ENCODE data around the gene ELL.

Gene ELL

DNA sequence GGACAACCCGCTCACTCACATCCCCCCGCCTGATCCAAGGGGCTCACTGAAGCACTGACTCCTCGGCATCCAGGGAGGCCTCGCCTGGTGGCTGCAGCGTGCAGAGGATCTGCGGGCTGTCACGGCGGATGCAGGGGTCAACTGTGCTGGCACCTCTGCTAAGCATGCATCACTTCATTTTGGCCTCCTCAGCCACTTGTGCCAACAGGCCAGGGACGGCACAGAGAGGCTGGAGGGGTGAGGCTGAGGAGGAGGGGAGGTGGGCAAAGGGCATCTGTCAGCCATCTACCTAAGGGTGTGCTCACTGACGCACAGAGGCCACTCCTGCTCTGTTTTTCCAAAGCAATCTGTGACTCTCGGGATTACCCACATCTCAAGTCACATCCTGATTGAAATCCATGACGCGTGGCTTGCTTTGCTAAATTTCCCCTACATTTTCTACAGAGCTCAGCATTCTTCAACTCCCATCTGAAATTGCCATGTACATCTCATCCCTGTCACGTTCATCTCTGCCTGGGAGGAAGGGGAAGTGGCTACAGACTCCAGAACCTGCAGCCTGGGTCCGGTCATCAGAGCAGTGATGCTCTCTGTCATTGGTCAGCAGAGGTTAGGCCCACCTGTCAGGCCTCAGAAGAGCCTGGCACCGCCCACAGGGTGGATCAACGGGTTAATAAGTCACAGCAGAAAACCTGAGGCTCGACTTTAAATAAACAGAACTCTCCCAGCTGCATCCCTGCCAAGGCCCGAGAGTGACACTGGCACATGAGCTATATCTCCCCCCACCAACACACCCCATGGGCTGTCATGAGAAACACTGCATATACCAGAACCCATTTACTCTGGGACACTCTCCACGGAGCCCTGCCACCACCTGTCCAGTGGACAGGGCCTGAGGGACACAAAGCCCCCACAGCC is 17.6 kb downstream of the ELL start:
- DNase-seq = no peak

DNA sequence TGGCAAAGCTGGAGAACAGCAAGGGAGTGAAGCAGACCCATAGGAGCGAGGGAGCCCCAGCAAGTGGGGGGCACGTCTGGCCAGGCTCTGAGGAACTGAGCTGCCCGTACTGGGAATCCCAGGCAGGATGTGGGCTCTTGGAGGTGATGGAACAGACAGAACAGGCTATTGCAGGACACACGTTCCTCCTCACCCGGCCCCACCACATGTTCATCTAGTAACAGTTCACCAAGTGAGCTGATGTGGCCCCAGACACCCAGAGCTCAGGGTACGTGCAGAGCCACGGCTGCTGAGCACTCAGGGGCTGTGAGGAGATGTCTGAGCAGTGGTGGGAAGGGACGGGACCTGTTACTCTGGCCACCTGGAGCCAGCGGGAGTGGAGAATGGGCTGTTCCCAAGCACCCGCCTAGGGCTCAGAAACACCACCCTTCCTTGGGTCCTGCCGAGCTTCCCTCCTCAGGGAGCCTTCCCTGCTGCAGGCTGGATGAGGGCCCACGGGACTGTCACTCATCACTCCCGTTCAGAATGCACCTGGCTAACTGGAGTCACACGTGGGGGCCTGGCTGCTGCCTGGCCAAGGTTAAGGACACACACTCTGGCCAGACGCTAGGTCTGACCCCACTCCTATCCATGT is 18.4 kb downstream of the ELL start:
- DNase-seq = no peak

DNA sequence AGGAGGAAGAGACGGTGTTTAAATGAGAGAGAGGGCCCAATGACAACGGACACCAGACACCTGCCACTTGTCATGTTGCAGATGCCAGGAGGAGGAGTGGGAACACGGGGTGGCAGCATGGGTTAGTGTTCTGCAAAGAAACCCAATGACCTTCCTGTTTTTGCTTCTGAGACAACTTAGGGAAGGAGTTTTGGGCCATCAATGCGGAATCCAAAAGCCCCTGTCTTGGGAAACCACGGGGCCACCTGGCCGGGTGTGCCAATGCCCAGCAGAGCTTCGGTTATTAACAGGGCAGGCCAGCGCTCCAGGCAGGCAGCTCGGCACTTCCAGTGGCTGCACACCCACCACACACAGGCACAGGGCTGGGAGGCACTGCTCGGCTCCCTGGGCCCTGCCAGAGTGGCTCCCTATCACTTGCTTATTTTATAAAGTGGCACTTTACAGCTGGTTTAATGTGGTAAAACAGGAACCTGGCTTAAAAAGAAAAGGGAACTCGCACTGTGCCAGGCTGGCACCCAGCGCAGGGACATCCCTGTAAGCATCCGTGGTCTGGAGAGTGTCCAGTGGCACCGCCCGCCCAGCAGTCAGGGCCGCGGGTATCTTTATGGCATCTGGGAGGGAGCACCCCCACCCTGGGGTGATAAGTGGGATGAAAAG is 19.1 kb downstream of the ELL start:
- no peak for DNase-seq

DNA sequence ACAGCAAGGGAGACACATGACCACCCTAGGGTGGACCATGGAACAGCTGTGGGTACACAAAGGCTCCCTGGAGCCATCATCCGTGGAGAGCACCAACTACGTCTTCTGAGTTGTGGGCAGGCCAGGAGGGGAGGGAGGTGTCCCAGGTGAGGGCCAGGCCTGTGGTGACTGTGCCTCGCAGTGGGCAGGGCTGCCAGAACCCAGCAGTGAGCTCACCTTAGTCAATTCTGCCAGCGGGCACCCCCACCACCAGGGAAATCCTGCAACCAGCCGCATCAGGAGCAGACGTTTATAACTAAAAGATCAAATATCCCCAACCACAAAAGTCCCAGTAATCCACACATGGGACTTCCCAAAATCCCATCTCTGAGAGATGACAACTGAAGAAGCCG is 19.6 kb downstream of the ELL start:
- DNase-seq = no peak

DNA sequence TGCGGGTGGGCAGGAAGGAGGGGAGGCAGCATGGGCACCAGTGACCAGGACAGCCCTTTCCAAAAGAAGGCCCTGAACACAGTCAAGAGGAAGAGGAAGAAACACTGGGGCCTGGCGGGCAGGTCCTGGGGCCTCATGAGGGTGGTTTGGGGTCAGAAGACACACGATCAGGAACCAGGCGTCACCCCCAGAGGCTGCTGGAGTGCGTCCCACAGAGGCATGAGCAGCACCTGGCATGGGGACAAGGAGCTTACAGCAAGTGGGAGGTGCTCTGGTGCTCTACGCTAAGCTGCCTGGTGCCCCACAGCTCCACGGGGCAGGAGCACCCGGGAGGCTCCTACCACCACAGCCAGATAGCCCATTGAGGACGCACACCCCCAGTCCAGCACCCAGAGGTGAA is 20.0 kb downstream of the ELL start:
- no peak for DNase-seq

DNA sequence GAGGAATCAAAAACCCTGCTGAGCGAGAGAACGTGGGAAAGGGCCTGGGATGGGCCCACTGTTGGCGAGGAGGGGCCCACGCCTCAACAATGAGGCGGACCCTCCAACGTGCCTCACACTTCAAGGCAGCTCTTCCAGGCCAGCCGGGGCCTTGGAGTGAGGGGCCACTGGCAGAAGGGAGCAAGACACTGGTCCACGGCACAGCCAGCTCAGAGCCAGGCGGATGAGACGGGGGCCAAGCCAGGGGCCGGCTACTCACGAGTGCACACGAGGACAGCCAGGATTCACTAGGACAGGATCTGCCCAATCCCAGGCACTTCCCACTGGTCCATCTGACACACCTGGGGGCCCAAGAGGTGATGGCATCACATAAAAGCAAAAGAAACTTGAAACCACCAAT is 20.5 kb downstream of the ELL start:
- DNase-seq = no peak

DNA sequence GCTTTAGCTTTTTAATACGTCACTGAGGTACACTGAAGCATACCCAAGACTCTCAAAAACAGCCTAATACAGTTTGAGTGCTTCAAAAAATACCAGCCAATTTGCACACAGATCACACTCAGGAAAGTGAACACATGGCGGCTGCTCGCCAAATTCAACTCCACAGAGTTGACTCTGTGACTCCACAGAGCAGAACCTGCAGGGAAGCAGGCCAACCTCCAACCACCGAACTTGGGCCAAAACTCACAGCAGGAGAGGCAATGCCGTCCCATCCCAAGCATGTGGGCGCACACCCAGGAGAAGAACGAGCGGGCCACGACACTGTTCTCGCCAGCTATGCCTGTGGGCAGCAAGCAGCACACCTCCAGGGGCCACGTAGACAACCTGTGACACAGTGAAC is 21.1 kb downstream of the ELL start:
- no peak for DNase-seq

DNA sequence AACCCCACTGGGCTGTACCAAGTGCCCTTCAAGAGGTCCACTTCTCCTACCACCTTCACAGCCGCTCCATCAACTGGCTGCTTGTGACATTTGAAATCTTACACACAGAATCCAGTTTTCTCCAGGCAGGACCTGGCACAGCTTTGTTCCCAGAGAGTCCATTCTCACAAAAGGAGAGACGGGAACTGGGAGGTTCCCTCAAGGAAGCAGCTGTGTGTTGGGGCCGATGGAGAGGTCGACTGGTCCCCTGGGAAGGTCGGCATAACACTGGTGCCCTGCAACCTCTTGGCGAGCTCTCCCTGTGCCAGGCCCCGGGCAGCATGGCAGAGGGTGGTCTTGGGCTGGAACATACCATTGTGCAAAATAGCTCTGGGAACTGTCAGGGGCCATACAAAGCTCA is 21.5 kb downstream of the ELL start:
- no peak for DNase-seq

DNA sequence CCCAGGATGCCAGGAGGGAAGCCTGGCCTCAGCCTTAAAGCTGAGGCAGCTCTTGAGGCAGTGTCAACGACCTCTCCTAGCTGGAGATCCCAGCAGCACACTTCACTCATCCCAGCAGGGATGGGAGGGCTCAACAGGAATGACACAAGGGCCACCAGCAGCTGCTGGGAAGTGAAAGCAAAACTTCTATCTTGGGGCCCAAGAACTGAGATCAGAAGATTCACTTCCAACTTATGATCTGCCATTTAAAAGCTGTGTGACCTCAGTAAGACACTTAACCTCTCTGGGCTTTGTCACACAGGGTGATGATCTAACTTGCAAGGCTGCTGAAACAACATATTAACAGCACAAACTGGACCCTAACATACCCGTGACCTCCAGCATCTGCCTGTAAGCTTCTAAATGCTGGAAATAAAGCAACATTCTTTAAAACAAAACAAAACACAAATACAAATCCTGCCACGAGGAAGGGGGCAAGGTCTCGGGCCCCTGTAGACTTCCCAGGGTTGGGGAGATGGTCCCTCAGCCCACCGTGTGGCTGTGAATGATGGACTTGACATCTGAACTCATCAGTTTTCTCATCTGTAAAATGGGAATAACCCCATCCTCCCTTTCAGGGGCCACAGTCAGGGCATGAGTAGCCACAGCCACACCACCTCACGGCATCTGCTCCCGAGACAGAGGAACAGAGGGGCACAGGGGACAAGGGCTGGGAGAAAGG is 22.7 kb downstream of the ELL start:
- DNase-seq = no peak

DNA sequence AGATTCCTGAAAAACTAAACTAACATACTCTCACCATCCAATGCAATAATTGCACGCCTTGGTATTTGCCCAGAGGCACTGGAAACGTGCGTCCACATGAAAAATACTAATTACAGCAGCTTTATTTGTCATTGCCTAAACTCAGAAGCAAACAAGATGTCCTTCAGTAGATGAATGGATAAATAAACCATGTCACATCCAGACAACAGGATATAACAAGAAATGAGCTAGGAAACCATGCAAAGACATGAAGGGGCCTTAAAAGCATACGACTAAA is 25.0 kb downstream of the ELL start:
- no peak for DNase-seq

DNA sequence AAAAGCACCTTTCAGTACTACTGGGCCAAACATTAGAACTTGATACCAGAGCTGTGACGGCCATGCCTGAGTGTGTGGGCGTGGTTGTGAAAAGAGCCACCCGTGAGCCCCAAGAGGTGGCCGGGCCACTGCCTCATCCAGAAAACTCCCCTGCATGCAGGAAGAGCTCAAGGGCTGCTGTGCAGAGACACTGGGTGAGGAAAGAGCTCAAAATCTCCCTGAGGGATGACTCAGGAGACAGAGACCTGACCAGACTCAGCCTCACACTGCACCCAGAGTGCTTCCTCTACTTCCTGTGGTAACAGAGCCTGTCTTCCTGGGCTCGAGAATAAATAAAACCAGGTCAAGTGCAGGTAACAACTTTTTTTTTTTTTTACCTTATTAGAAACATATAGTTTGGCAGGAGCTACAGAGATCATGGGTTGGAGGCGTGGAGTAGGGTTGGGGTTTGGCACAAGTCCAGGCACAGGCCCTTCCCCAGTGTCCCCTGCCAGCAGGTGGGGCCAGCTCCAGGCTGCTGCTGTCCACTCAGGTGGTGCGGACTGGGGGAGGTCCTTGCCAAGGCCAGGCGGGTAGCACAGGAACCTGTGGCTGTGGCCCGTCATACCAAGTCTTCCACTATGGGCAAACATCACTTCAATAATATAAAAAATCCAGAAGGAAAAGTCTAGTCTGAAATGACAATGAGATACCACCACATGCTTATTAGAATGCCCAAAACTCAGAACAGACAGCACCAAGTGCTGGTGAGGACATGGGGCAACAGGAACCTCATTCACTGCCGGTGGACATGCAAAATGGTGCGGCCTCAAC is 25.5 kb downstream of the ELL start:
- DNase-seq = peak; percentile 17 to 47

DNA sequence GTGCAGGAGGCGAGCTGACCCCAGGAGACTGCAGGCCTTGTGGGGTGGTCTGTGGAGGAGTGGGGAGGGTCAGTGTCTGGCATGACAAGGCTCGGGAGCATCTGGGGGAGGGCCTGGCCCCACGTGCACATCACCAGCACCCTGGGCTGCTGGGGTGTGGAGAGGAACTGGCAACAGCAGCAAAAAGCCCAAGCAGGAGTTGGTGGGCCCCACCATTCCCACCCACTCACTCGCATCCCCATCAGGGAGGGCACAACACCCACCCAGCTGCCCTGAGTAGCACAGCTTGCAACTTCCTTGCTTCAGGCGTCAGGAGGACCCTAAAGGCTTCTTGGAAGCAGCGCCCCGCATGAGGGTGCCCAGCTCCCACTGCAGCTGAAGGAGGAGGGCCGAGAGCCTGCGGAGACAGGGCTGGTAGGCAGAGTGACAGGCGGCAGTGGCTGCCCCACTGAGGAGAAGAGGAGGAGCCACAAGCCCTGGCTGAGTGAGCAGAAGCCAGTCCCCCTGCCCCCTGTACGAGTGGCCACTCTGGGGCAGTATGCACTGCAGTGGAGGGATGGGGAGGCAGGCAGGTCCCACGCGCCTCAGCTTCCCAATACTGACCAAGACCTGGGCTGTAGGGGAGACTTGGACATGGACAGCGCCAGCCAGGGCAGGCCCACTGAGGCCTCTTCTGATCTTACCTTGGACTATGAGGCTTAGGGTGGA is 26.5 kb downstream of the ELL start:
- no peak for DNase-seq

DNA sequence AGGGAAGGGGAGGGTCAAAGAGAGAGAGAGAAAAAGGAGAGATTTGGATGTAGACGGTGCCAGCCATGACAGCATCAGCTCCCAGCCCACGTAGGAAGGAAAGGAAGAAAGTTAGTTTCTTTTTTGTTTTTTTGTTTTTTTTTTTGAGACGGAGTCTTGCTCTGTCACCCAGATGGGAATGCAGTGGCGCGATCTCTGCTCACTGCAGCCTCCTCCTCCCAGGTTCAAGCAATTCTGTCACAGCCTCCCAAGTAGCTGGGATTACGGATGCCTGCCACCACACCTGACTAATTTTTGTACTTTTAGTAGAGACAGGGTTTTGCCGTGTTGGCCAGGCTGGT is 27.6 kb downstream of the ELL start:
- DNase-seq = no peak

DNA sequence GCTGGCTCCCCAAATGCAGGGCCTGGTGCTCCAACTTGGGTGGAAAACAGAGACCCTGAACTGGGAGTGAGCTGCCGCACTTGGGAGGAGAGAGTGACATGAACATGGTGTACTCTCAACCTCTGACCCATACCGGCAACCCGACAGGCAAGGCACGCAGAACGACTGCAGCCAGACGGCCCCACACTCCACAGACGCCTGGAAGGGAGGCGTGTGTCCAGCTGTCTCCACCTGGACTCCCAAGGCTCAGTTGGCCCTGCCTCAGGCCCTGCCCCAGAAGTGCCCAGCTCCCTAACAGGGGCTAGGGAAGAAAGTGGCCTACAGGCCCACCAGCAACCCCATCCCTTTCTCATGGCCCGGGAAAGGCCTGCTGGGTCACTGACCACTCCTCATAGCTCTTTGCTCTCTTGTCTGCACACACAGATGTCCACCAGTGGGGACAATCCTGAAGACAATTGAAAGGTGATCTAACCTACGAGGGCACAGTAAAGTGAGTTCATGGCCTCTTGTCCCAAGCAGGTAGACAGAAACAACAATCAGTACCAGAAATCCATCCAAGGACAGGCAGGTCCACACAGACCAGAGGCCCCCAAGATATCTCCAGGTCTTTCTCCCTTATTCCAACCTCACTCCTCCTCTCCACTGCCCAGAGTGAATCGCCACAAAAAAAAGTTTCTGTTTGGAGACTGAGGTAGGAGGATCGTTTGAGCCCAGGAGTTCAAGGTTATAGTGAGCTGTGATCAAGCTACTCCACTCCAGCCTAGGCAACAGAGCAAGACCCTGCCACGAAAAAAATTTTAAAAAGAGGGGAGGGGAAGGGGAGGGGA is 28.2 kb downstream of the ELL start:
- no peak for DNase-seq

DNA sequence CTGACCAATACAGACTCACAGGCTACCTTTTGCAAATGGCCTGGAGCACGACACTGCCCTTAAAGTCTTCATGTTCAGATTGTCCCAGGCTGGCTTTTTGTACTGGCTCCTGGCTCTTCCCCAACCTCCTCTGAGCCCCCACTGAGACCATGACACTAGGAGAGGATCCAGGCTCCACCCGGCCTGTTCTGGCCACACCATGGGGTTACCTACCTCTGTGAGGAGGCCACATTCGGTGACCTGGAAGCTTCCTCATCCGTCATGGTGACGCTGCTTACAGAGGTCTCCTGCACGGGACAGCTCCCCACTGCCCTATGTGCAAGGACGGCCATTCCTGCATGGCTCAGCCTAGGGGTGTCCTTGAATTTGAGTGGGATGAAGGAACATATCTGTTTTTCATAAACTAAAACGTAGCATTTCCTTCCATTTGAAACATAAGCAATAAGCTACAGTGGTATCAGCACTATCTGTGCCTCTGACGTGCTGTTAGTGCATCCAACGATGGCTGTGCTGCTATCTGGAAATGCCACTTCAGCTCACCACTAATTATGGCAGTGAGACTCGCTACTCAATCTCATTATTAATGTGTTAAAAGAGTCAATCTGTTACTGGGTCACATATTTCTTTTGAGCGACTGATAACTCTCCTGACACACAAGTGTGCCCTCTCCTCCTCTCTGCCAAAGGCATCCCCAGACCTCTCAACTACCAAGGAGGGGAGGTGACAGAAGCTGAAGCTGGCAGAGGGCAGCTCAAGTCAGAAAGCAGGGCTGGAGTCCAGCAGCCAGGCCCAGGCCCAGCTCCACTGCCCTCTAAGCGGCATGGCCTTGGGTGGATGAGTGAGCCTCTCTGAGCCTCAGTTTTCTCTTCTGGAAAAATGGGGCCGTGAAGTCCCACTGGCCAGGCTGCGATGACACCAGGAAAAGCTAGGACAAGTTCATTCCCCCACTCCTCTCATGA is 29.6 kb downstream of the ELL start:
- DNase-seq = no peak

DNA sequence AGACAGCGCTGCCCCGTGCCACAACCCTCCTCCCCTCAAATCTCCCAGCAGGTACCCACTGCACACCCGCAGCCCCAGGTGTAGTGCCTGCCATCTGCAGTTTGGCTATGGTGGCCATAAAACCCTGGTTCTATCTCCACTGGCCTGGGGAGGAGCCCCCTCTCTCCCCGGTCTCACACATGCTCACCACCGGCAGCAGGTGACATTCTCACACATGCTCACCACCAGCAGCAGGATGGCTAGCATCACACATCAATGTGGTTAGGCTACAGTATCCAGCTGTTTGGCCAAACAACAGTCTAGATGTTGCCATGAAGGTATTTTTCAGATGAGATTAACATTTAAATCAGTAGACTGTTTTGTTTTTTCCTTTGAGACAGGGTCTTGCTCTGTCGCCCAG is 31.1 kb downstream of the ELL start:
- no peak for DNase-seq

DNA sequence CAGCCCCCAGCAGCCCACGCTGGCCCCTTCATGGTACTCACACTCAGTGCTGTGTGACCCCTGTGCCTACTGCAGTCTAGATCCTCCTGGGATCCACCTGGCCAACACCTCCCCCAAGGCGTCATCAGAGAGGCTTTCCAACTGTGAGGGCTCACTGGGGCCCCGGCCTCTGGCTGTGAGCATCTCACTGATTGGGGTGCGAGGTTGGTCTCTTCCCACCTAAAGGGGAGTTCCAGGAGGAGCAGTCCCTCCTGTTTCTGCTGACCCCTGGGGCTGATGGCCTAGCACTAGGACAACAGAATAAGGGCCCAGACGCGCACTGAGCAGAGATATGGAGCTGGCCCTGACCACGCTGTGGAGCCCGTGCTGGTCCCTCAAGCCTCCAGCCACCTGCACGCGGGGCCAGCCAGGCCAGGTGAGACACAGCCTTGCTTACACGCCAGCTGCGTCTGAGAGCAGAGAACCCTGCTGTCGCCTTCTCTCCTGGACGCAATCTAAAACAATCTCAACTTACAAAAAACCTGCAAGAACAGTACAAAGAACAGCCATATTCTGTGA is 32.2 kb downstream of the ELL start:
- no peak for DNase-seq

DNA sequence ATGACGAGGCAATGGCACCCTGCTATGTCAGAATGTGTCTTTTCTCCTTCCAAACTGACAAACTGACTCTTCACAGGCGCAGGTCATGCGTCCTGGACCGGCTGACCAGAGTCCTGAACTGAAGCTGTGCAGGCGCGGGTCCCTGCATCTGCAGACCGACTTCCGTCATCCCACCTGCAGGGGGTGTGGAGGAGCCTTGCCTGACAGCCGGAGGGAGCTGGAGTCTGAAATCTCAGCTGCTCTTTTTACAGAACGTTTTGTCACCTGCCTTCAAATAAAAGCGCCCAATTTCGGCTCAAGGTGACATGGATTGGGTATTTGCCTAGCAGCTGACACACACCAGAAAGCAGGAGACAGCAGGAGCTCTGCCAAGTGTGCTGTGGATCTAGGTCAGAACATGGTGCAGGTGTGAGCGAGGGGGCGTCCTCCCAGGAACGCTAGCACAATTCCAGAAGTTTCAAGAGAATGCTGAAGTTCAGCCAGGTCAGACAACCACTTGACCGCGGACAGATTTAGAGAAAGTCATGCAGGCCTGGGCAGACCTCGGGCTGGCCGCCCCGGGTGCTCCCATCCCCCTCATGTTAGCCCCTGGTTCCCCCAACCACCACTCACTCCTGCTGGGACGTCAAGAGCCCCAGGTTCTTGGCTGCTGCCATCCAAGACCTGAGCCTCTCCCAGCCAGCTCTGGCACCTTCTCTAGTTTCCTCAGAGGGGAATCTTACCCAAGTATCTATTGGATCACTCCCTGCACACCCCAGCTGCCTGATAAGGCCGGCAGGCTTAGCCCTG is 32.8 kb downstream of the ELL start:
- DNase-seq = no peak

DNA sequence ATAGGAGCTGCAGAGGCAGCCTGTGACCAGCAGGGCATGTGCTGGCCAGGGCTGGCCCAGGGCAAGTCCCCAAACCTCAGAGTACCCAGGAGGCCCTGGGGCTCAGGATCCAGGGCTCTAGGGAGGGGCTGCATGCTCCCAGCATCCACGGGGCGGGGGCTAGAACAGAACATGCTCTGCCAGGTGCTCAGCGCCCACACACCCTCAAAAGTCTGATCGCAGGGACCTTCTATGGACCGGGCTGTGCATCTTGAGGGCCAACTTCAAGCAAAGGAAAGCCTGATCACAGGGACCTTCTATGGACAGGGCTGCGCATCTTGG is 33.5 kb downstream of the ELL start:
- DNase-seq = no peak
